Mucosa of gallbladder (tissue), 1 donor: ENCODE measurements around the gene MPRIP. TPM values are rescaled to one million over a fixed set of nuclear protein-coding genes. Genes with fewer than 3 reads are reported as not detected.

Source experiments
- DNase-seq: peaks from one replicate; pipeline ENCODE4 v3.0.0-alpha.2; 2020; ENCODE audit warnings: low spot score
- total RNA-seq: library from RNA; stranded (reverse); gene quantifications from one replicate; pipeline ENCODE4 v1.2.1, GENCODE V29; 2021
- donor health status: DM: no; HTN: no; CAD: no.

The MPRIP gene
- total RNA-seq, 1 donor from 2014 or later = 263 TPM

GRCh38 chr17:17164156-17164555, 121.9 kb downstream of the MPRIP start:
- DNase-seq = no peak

GRCh38 chr17:17164676-17165075, 122.4 kb downstream of the MPRIP start:
- no peak for DNase-seq

- no peak for DNase-seq
These were observed 123.5 kb downstream of the MPRIP start for GRCh38 chr17:17165666-17166308.

- DNase-seq = no peak
These were observed 124.2 kb downstream of the MPRIP start for GRCh38 chr17:17166446-17166845.

GRCh38 chr17:17167356-17167755, 125.1 kb downstream of the MPRIP start:
- no peak for DNase-seq

- no peak for DNase-seq
These were observed 125.7 kb downstream of the MPRIP start for GRCh38 chr17:17167986-17168385.

- no peak for DNase-seq
These were observed 126.1 kb downstream of the MPRIP start for GRCh38 chr17:17168401-17168800.

GRCh38 chr17:17169396-17169795, 127.1 kb downstream of the MPRIP start:
- DNase-seq = no peak

GRCh38 chr17:17170346-17170985, 128.2 kb downstream of the MPRIP start:
- DNase-seq = no peak

GRCh38 chr17:17171186-17171585, 128.9 kb downstream of the MPRIP start:
- no peak for DNase-seq

GRCh38 chr17:17172001-17172939, 130.0 kb downstream of the MPRIP start:
- DNase-seq = no peak

- no peak for DNase-seq
These were observed 130.7 kb downstream of the MPRIP start for GRCh38 chr17:17172990-17173389.

GRCh38 chr17:17173921-17174320, 131.7 kb downstream of the MPRIP start:
- DNase-seq = no peak

GRCh38 chr17:17175340-17175739, 133.1 kb downstream of the MPRIP start:
- no peak for DNase-seq

- no peak for DNase-seq
These were observed 133.7 kb downstream of the MPRIP start for GRCh38 chr17:17175917-17176316.

- DNase-seq = no peak
These were observed 134.1 kb downstream of the MPRIP start for GRCh38 chr17:17176341-17176740.

- DNase-seq = no peak
These were observed 134.9 kb downstream of the MPRIP start for GRCh38 chr17:17177176-17177575.

- no peak for DNase-seq
These were observed 137.1 kb downstream of the MPRIP start for GRCh38 chr17:17179371-17179827.

- DNase-seq = no peak
These were observed 137.9 kb downstream of the MPRIP start for GRCh38 chr17:17180141-17180603.

GRCh38 chr17:17180741-17181525, 138.7 kb downstream of the MPRIP start:
- no peak for DNase-seq
